ENCODE measurements around the gene CRTC1. TPM values are rescaled to one million over a fixed set of nuclear protein-coding genes. Genes with fewer than 3 reads are reported as not detected.
A peak's percentile ranks its signal among the peaks of the same experiment; 100 is the strongest.

Gene CRTC1
- total and polyA plus RNA-seq, 3 donors from 2014 or later: 15.6 to 32.1 (median 28.1) TPM

DNA sequence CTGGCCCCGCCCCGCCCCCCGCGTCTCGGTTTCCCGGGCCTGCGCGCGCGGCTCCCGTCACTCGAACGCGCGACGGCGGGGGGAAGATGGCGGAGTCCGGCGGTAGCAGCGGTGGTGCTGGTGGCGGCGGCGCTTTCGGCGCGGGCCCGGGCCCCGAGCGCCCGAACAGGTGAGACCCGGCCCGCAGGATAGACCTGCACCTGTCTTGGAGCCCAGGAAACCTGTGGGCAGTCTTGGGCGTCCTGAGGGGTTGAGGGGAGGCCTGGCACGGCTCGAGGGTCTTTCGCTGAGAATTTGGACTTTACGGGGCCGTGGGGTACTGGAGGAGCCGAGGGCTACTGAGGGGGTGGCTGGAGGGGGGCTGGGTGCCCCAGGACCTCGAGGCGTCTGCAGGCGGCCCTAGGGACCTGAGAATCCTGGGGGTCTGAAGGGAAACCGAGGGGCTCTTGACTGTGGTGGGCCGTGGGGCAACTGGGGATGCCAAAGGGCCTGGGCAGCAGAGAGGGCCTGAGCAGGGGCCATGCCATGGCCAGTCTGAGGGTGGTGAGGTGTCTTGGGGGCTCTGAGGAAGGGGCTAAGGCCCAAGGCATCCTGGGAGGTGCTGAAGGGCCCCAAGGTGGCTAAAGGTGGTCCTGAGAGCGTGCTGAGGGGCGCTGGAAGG is 46.4 kb upstream of the CRTC1 start, which contains the start of gene KLHL26:
KLHL26 (plus strand) TSS at position 60 of the 661 bp plus-strand sequence; CDS start at position 87, 27 bp downstream.
- DNase-seq: no peak
- Histone ChIP-seq H3K4me1 (peaks cover 6% of the 10 kb centered on the region), H3K27me3 (no peaks in the 10 kb centered on the region), H3K4me3 (peak within 1 kb of the TSS; percentile 74 to 75), H3K27ac (peak within 1 kb of the TSS; percentile 40 to 82), H3K9me3 (no peaks in the 10 kb centered on the region), H3K36me3 (ENCODE audit: low read depth, missing control alignments) (no peaks in the 10 kb centered on the region)
- intact Hi-C loops (cut with DNase I; ENCODE audit: low total_unique reads): no loop called here
- TF ChIP-seq CTCF (IDR thresholded peaks at IDR 0.05) (no peak), POLR2A (IDR thresholded peaks at IDR 0.05) (no peak)
- WGBS, 2 donors: 8 to 21% methylated on average over 21 to 47 of the region's 47 CpGs

- H3K9me3 ChIP-seq: no peaks in the 10 kb centered on the region
- DNase-seq: no peak
- no peaks in the 10 kb centered on the region for H3K27me3 ChIP-seq
- WGBS, 2 donors: 18 to 42% methylated on average over 3 of the region's 3 CpGs
- H3K27ac ChIP-seq: peak overlapping the region; percentile 40 to 82
- intact Hi-C loops (cut with DNase I; ENCODE audit: low total_unique reads): no loop called here
- H3K36me3 ChIP-seq (ENCODE audit: low read depth, missing control alignments): no peaks in the 10 kb centered on the region
- peaks cover 6% of the 10 kb centered on the region for H3K4me1 ChIP-seq
- TF ChIP-seq POLR2A (IDR thresholded peaks at IDR 0.05) (no peak), CTCF (IDR thresholded peaks at IDR 0.05) (no peak)
- H3K4me3 ChIP-seq: peak overlapping the region; percentile 74 to 75
Measured at GRCh38 chr19:18637673-18638630, 45.5 kb upstream of the CRTC1 start.

- 75 to 80% methylated on average over 8 of the region's 8 CpGs for WGBS, 2 donors
- Histone ChIP-seq H3K4me3 (no peak overlapping the region), H3K36me3 (ENCODE audit: low read depth, missing control alignments) (no peaks in the 10 kb centered on the region), H3K27ac (no peak overlapping the region), H3K27me3 (no peaks in the 10 kb centered on the region), H3K4me1 (peaks cover 6% of the 10 kb centered on the region), H3K9me3 (no peaks in the 10 kb centered on the region)
- TF ChIP-seq CTCF (IDR thresholded peaks at IDR 0.05) (no peak), POLR2A (IDR thresholded peaks at IDR 0.05) (no peak)
- intact Hi-C loops (cut with DNase I; ENCODE audit: low total_unique reads): no loop called here
- no peak for DNase-seq
Measured at GRCh38 chr19:18639706-18640243, 43.7 kb upstream of the CRTC1 start.

GRCh38 chr19:18644196-18645034 is 39.1 kb upstream of the CRTC1 start:
- whole genome bisulfite sequencing, 2 donors: 73 to 86% methylated on average over 15 of the region's 15 CpGs
- intact Hi-C loops (cut with DNase I; ENCODE audit: low total_unique reads): no loop called here
- H3K27ac ChIP-seq: no peak overlapping the region

More at GRCh38 chr19:18644196-18645034, 39.1 kb upstream of the CRTC1 start:
- H3K36me3 ChIP-seq (ENCODE audit: low read depth, missing control alignments): no peaks in the 10 kb centered on the region
- DNase-seq: no peak
- TF ChIP-seq CTCF (IDR thresholded peaks at IDR 0.05) (no peak), POLR2A (IDR thresholded peaks at IDR 0.05) (no peak)
- no peaks in the 10 kb centered on the region for H3K9me3 ChIP-seq
- H3K4me3 ChIP-seq: no peak overlapping the region
- peaks cover 17% of the 10 kb centered on the region for H3K4me1 ChIP-seq
- no peaks in the 10 kb centered on the region for H3K27me3 ChIP-seq
